Measurements from ENCODE around the gene CAST. TPM values are rescaled to one million over a fixed set of nuclear protein-coding genes. Genes with fewer than 3 reads are reported as not detected.

Gene CAST
- total RNA-seq, 1 experiment from 2014 or later = 52.3 TPM

GRCh38 chr5:96615223-96615622, 47.0 kb upstream of the CAST start:
- Histone ChIP-seq H3K79me1 (ENCODE audit: insufficient read depth, low read depth, low read length, poor library complexity, severe bottlenecking) (no peaks in the 10 kb centered on the region), H3K14ac (ENCODE audit: insufficient read depth, low read length) (no peak overlapping the region), H3K4me2 (ENCODE audit: insufficient read depth, insufficient read length, low read length) (no peak overlapping the region), H2BK15ac (ENCODE audit: low read depth, low read length) (peak overlapping the region; percentile 52; the same call in 1 of the 2 replicates), H3K27ac (ENCODE audit: insufficient read length, low read depth, low read length) (no peak overlapping the region), H3K56ac (ENCODE audit: insufficient read length, low read depth, low read length) (no peak overlapping the region), H3K27me3 (ENCODE audit: insufficient read depth, low read length) (no peaks in the 10 kb centered on the region), H4K20me1 (ENCODE audit: control insufficient read depth, insufficient read depth, insufficient read length) (no peaks in the 10 kb centered on the region), H4K91ac (ENCODE audit: insufficient read length, low read depth, low read length) (no peak overlapping the region), H4K8ac (replicated peaks; ENCODE audit: insufficient read length, low read depth, low read length) (no peak overlapping the region), H3K18ac (ENCODE audit: insufficient read length, low read depth, low read length) (no peak overlapping the region), H3K4ac (ENCODE audit: low read depth, low read length) (no peak overlapping the region), H2AFZ (ENCODE audit: low read length) (no peak overlapping the region), H2BK12ac (ENCODE audit: insufficient read length, low read depth, low read length) (no peak overlapping the region), H2BK20ac (ENCODE audit: low read depth, low read length, poor library complexity, severe bottlenecking) (no peak overlapping the region), H2BK120ac (ENCODE audit: low read depth, low read length, poor library complexity, severe bottlenecking) (no peak overlapping the region), H3K23ac (ENCODE audit: insufficient read length, low read depth, low read length) (no peak overlapping the region), H2AK5ac (ENCODE audit: insufficient read length, low read length) (no peak overlapping the region), H3K4me1 (ENCODE audit: insufficient read depth, low read length) (peaks cover 2% of the 10 kb centered on the region; the same call in 1 of the 2 replicates), H4K5ac (ENCODE audit: insufficient read length, low read depth, low read length) (no peak overlapping the region), H3K79me2 (ENCODE audit: insufficient read depth, low read length) (no peaks in the 10 kb centered on the region), H3K23me2 (ENCODE audit: insufficient read length, low read depth, low read length, poor library complexity, severe bottlenecking) (no peaks in the 10 kb centered on the region), H3K9ac (ENCODE audit: extremely low read depth, insufficient read length, low read length) (no peak overlapping the region), H3T11ph (ENCODE audit: low read length) (no peak overlapping the region), H3K9me3 (ENCODE audit: control insufficient read depth, low read depth, low read length) (peaks cover 6% of the 10 kb centered on the region), H2BK5ac (ENCODE audit: insufficient read length, low read length) (no peak overlapping the region)
- H3K27ac Mint-ChIP-seq = no peak overlapping the region; a peak in 1 of 7 replicates
- peaks cover 14 to 16% of the 10 kb centered on the region in 2 experiments for H3K9me3 Mint-ChIP-seq
- TF ChIP-seq, protein P1, sequence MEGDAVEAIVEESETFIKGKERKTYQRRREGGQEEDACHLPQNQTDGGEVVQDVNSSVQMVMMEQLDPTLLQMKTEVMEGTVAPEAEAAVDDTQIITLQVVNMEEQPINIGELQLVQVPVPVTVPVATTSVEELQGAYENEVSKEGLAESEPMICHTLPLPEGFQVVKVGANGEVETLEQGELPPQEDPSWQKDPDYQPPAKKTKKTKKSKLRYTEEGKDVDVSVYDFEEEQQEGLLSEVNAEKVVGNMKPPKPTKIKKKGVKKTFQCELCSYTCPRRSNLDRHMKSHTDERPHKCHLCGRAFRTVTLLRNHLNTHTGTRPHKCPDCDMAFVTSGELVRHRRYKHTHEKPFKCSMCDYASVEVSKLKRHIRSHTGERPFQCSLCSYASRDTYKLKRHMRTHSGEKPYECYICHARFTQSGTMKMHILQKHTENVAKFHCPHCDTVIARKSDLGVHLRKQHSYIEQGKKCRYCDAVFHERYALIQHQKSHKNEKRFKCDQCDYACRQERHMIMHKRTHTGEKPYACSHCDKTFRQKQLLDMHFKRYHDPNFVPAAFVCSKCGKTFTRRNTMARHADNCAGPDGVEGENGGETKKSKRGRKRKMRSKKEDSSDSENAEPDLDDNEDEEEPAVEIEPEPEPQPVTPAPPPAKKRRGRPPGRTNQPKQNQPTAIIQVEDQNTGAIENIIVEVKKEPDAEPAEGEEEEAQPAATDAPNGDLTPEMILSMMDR (conservative IDR thresholded peaks at IDR 0.05) = no peak
- peaks cover 5 to 15% (median 9%) of the 10 kb centered on the region in 3 experiments; a peak in 6 of 7 replicates for H3K36me3 Mint-ChIP-seq (ENCODE audit: insufficient read depth in 1 of 3, low read depth in 3 of 3)
- no peak overlapping the region for H3K4me3 Mint-ChIP-seq
- H3K27me3 Mint-ChIP-seq (ENCODE audit: low read depth) = peaks cover 2% of the 10 kb centered on the region; the same call in 1 of the 2 replicates
- no CpG with 5 or more reads among the region's 3 CpGs for WGBS (ENCODE audit: extremely low coverage, insufficient read length, low lambda C conversion rate)
- no peak for DNase-seq
- peaks cover 4 to 5% of the 10 kb centered on the region in 2 experiments for H3K4me1 Mint-ChIP-seq

All from H9 (cell line).